Measurements from ENCODE around the gene JMJD1C.

The JMJD1C gene

DNA sequence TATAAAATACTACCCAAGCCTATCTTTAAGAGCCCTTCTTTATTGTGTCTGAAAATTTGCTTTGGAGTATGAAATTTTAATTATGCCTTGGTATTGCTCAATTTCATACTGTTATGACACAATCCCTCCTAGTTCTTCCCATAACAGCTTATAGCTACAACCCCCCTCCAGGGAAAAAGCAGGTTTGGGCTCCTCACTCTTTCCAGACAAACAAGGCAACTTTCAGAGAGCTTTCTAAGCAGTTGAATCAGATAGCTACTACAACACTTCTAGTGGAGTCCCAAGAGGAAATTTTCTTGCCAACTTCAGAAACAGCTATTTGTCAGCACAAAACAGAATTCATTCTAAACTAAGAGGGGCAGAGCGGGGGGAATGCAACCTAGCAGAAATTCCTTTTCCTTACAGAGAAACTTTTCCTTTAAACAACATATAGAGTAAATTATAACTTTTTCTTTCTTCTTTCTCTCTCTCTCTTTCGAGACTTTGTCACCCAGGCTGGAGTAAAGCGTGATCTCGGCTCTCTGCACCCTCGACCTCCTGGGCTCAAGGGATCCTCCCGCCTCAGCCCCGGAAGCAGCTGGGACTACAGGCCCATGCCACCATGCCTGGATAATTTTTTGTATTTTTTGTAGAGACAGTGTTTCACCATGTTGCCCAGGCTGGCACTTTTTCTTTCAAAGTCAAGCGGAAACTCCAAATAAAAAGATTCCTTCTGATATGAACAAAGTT, 26.0 kb upstream of the JMJD1C start:
- 0 out of 2 replicates have a peak, but pooled peaks cover 2% of the 10 kb centered on the region for H4K20me1 ChIP-seq (ENCODE audit: insufficient read depth, low read length)
- H2AFZ ChIP-seq (ENCODE audit: low read depth, low read length), result no peak overlapping the region
- H3K9ac ChIP-seq (ENCODE audit: low read length), result no peak overlapping the region
- H3K4me2 ChIP-seq (ENCODE audit: low read length), result no peak overlapping the region
- H3K36me3 ChIP-seq (replicated peaks; ENCODE audit: low read depth, low read length), result no peaks in the 10 kb centered on the region
- peaks cover 4% of the 10 kb centered on the region for H3K4me1 ChIP-seq (ENCODE audit: low read length)
- no peak overlapping the region for H3K27ac ChIP-seq (ENCODE audit: low read length)
- TF ChIP-seq, protein P1, sequence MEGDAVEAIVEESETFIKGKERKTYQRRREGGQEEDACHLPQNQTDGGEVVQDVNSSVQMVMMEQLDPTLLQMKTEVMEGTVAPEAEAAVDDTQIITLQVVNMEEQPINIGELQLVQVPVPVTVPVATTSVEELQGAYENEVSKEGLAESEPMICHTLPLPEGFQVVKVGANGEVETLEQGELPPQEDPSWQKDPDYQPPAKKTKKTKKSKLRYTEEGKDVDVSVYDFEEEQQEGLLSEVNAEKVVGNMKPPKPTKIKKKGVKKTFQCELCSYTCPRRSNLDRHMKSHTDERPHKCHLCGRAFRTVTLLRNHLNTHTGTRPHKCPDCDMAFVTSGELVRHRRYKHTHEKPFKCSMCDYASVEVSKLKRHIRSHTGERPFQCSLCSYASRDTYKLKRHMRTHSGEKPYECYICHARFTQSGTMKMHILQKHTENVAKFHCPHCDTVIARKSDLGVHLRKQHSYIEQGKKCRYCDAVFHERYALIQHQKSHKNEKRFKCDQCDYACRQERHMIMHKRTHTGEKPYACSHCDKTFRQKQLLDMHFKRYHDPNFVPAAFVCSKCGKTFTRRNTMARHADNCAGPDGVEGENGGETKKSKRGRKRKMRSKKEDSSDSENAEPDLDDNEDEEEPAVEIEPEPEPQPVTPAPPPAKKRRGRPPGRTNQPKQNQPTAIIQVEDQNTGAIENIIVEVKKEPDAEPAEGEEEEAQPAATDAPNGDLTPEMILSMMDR (IDR thresholded peaks at IDR 0.05; ENCODE audit: low read depth, low read length), result no peak
- no peak for TF ChIP-seq EZH2phosphoT487 (IDR thresholded peaks at IDR 0.05; ENCODE audit: low read depth)
- no peak overlapping the region for H3K4me3 ChIP-seq (ENCODE audit: low read length)
- H3K9me3 ChIP-seq (ENCODE audit: insufficient read depth, low read length), result no peaks in the 10 kb centered on the region
- H3K27me3 ChIP-seq (ENCODE audit: low read depth, low read length), result no peaks in the 10 kb centered on the region
- H3K79me2 ChIP-seq (ENCODE audit: low read length), result peaks cover 9% of the 10 kb centered on the region; the same call in 1 of the 2 replicates

GRCh38 chr10:63489838-63490237, 24.1 kb upstream of the JMJD1C start:
- Histone ChIP-seq H2AFZ (ENCODE audit: low read depth, low read length) (no peak overlapping the region), H3K9ac (ENCODE audit: low read length) (no peak overlapping the region), H3K27me3 (ENCODE audit: low read depth, low read length) (no peaks in the 10 kb centered on the region), H3K4me3 (ENCODE audit: low read length) (no peak overlapping the region), H3K4me2 (ENCODE audit: low read length) (no peak overlapping the region), H4K20me1 (ENCODE audit: insufficient read depth, low read length) (no peaks in the 10 kb centered on the region), H3K4me1 (ENCODE audit: low read length) (no peaks in the 10 kb centered on the region), H3K9me3 (ENCODE audit: insufficient read depth, low read length) (no peaks in the 10 kb centered on the region), H3K36me3 (replicated peaks; ENCODE audit: low read depth, low read length) (no peaks in the 10 kb centered on the region), H3K27ac (ENCODE audit: low read length) (no peak overlapping the region), H3K79me2 (ENCODE audit: low read length) (peaks cover under 1% of the 10 kb centered on the region)
- TF ChIP-seq, protein P1 (IDR thresholded peaks at IDR 0.05; ENCODE audit: low read depth, low read length), result no peak
- no peak for TF ChIP-seq EZH2phosphoT487 (IDR thresholded peaks at IDR 0.05; ENCODE audit: low read depth)

DNA sequence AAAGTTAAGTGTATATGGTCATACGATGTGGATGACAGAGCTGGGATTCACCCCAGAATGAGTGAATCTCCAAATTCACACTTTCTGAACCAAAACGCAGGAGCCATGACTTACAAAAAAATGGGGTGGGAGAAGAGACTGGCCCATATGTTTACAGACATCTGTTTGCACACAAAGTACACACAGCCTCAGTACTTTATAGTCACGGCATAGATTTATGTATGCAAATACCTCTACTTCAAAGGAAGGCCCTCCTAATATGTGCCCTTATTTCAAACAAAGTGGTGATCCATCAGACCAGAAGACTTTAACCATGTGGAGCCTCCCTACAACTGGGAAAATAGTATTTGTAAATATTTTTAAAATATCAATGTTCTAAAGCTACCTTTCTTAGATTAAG, 22.2 kb upstream of the JMJD1C start:
- Histone ChIP-seq H3K4me3 (ENCODE audit: low read length) (no peak overlapping the region), H4K20me1 (ENCODE audit: insufficient read depth, low read length) (no peaks in the 10 kb centered on the region), H3K4me1 (ENCODE audit: low read length) (no peaks in the 10 kb centered on the region), H3K27me3 (ENCODE audit: low read depth, low read length) (no peaks in the 10 kb centered on the region), H3K36me3 (replicated peaks; ENCODE audit: low read depth, low read length) (no peaks in the 10 kb centered on the region), H3K9me3 (ENCODE audit: insufficient read depth, low read length) (no peaks in the 10 kb centered on the region), H3K79me2 (ENCODE audit: low read length) (no peaks in the 10 kb centered on the region; the same call in none of the 2 replicates), H2AFZ (ENCODE audit: low read depth, low read length) (no peak overlapping the region), H3K27ac (ENCODE audit: low read length) (no peak overlapping the region), H3K9ac (ENCODE audit: low read length) (no peak overlapping the region), H3K4me2 (ENCODE audit: low read length) (no peak overlapping the region)
- TF ChIP-seq, protein P1 (IDR thresholded peaks at IDR 0.05; ENCODE audit: low read depth, low read length), result no peak
- TF ChIP-seq EZH2phosphoT487 (IDR thresholded peaks at IDR 0.05; ENCODE audit: low read depth), result no peak

DNA sequence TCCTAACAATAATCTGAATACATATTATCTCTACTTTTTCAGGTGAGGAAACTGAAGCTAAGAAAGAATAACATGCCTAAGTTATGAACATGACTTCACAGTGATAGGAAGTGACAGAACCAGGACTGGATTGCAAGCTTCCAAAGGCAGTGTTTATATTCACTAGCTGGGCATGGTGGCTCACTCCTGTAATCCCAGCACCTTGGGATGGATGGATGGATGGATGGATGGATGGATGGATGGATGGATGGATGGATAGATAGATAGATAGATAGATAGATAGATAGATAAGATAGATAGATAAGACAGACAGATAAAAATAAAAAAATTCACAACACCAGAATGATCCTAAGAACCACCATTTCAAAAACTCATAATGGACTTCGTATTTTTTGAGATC, 18.2 kb upstream of the JMJD1C start:
- H3K27ac ChIP-seq (ENCODE audit: low read length), result no peak overlapping the region
- H2AFZ ChIP-seq (ENCODE audit: low read depth, low read length), result no peak overlapping the region
- H4K20me1 ChIP-seq (ENCODE audit: insufficient read depth, low read length), result no peaks in the 10 kb centered on the region
- H3K4me2 ChIP-seq (ENCODE audit: low read length), result no peak overlapping the region
- no peak overlapping the region for H3K9ac ChIP-seq (ENCODE audit: low read length)
- H3K79me2 ChIP-seq (ENCODE audit: low read length), result no peaks in the 10 kb centered on the region; the same call in none of the 2 replicates
- no peak overlapping the region for H3K4me3 ChIP-seq (ENCODE audit: low read length)
- no peaks in the 10 kb centered on the region for H3K27me3 ChIP-seq (ENCODE audit: low read depth, low read length)
- no peaks in the 10 kb centered on the region for H3K4me1 ChIP-seq (ENCODE audit: low read length)
- no peaks in the 10 kb centered on the region for H3K36me3 ChIP-seq (replicated peaks; ENCODE audit: low read depth, low read length)
- TF ChIP-seq, protein P1 (IDR thresholded peaks at IDR 0.05; ENCODE audit: low read depth, low read length), result no peak
- no peak for TF ChIP-seq EZH2phosphoT487 (IDR thresholded peaks at IDR 0.05; ENCODE audit: low read depth)
- H3K9me3 ChIP-seq (ENCODE audit: insufficient read depth, low read length), result no peaks in the 10 kb centered on the region
